GM12878 (cell line): Measurements from ENCODE around the gene GGT6. TPM values are rescaled to one million over a fixed set of nuclear protein-coding genes. Genes with fewer than 3 reads are reported as not detected.

Experiments used
- ATAC-seq: fragments of 200-7000 bp; cut with Tn5 transposase; 3 replicates; pipeline ENCODE4 v1.9.1; 2020; ENCODE audit warnings: mild to moderate bottlenecking, moderate library complexity
- BruUV-seq: library from RNA; stranded (reverse); fragments of 400-500 nt; replicated peaks from 2 replicates; lab custom pipeline; 2021; lab: Mats Ljungman, UMichigan
- CTCF ChIA-PET: fragments of 300-600 bp; sonication (Branson Sonifier 250); formaldehyde crosslinking; extraction: SDS; loops from one replicate; lab custom pipeline; 2021; ENCODE audit warnings: inconsistent platforms; lab: Yijun Ruan, JAX
- POLR2A ChIA-PET: fragments of 350-600 bp; formaldehyde crosslinking; extraction: SDS; loops from one replicate; lab custom pipeline; 2021; ENCODE audit warnings: inconsistent platforms; lab: Charles Lee
- RAD21 ChIA-PET: fragments of 300-600 bp; sonication (Branson Sonifier 250); formaldehyde crosslinking; loops from one replicate; lab custom pipeline; 2023; ENCODE audit warnings: antibody characterized with exemption; ENCODE audit not compliant: unreplicated experiment; lab: Charles Lee
- SMC1A ChIA-PET: fragments of 300-600 bp; sonication (Branson Sonifier 250); formaldehyde crosslinking; loops from one replicate; lab custom pipeline; 2023; ENCODE audit not compliant: unreplicated experiment, uncharacterized antibody; lab: Charles Lee
- DNase-seq: peaks from one replicate; pipeline ENCODE4 v3.0.0-alpha.2; 2011; ENCODE audit warnings: low read depth, low spot score
- FAIRE-seq: peaks from 3 replicates; lab custom pipeline; 2011; peaks lifted over from hg19 to GRCh38; lab: Jason Lieb, UNC
- H2AFZ ChIP-seq: 2 replicates; pipeline ENCODE4 v1.6.0; 2011; ENCODE audit warnings: low read depth, low read length, control low read depth; ENCODE audit not compliant: control insufficient read depth
- H3K27ac ChIP-seq: 2 replicates; pipeline ENCODE4 v1.5.1; 2011; ENCODE audit warnings: control low read depth; ENCODE audit not compliant: control insufficient read depth, insufficient read depth
- H3K27me3 ChIP-seq, 2 experiments: replicated peaks in 1 of 2; 2 replicates each; pipeline versions ENCODE4 v1.6.0 to v1.6.1; 2011; ENCODE audit warnings: low read length in 1 of 2; ENCODE audit not compliant: control insufficient read depth in 2 of 2, insufficient read depth in 2 of 2
- H3K36me3 ChIP-seq, 2 experiments: 2 replicates each; pipeline ENCODE4 v1.5.1; 2011; ENCODE audit warnings: low read length in 1 of 2; ENCODE audit not compliant: control insufficient read depth in 2 of 2, insufficient read depth in 2 of 2
- H3K4me1 ChIP-seq: 2 replicates; pipeline ENCODE4 v1.6.1; 2011; ENCODE audit warnings: mild to moderate bottlenecking, low read length, moderate library complexity, mixed read lengths; ENCODE audit not compliant: control insufficient read depth, insufficient read depth
- H3K4me2 ChIP-seq: 2 replicates; pipeline ENCODE4 v1.6.0; 2011; ENCODE audit warnings: control low read depth; ENCODE audit not compliant: control insufficient read depth, insufficient read depth
- H3K4me3 ChIP-seq: fragments of 200-600 bp; sonication (generic); 2 replicates; pipeline ENCODE4 v1.5.1; 2016
- H3K79me2 ChIP-seq: 2 replicates; pipeline ENCODE4 v1.6.0; 2011; ENCODE audit warnings: low read length; ENCODE audit not compliant: control insufficient read depth, insufficient read depth
- H3K9ac ChIP-seq: 2 replicates; pipeline ENCODE4 v1.8.0; 2011; ENCODE audit warnings: low read length, control low read depth, mixed read lengths; ENCODE audit not compliant: control insufficient read depth, insufficient read depth
- H3K9me3 ChIP-seq: replicated peaks from 3 replicates; pipeline ENCODE4 v1.5.1; 2011; ENCODE audit warnings: mild to moderate bottlenecking, low read length; ENCODE audit not compliant: control insufficient read depth, insufficient read depth
- H4K20me1 ChIP-seq: 2 replicates; pipeline ENCODE4 v1.6.0; 2011; ENCODE audit not compliant: control insufficient read depth, insufficient read depth
- BCLAF1 ChIP-seq: fragments of 450-650 bp; IDR thresholded peaks from 2 replicates; pipeline ENCODE4 v1.6.1; 2017; ENCODE audit warnings: antibody characterized with exemption, mild to moderate bottlenecking, moderate library complexity
- CREB1 ChIP-seq: IDR thresholded peaks from 2 replicates; pipeline ENCODE4 v1.6.1; 2012; ENCODE audit warnings: low read depth, mild to moderate bottlenecking, inconsistent platforms
- CTCF ChIP-seq, 3 experiments: IDR thresholded peaks in 2 of 3; conservative IDR thresholded peaks in 1 of 3; 2 replicates each; pipeline ENCODE4 v1.5.1; 2011; ENCODE audit warnings: low read depth in 3 of 3, low read length in 3 of 3, mild to moderate bottlenecking in 3 of 3, control low read depth in 2 of 3, moderate library complexity in 2 of 3, inconsistent platforms in 1 of 3, mixed read lengths in 1 of 3; ENCODE audit not compliant: control insufficient read depth in 2 of 3, insufficient read depth in 1 of 3; ENCODE audit errors: extremely low read depth in 1 of 3
- MEF2A ChIP-seq: IDR thresholded peaks from 2 replicates; pipeline ENCODE4 v1.6.1; 2011; ENCODE audit warnings: low read depth, mild to moderate bottlenecking, low read length, moderate library complexity; ENCODE audit not compliant: insufficient read depth
- TARDBP ChIP-seq: IDR thresholded peaks from 2 replicates; pipeline ENCODE4 v1.6.1; 2016; ENCODE audit warnings: borderline replicate concordance
- YBX1 ChIP-seq: fragments of 450-650 bp; IDR thresholded peaks from 2 replicates; pipeline ENCODE4 v1.6.1; 2016; ENCODE audit warnings: antibody characterized with exemption
- WGBS: methylation state at CpG from one replicate; pipeline ENCODE4 v1.1.6; 2016; ENCODE audit warnings: low lambda C conversion rate; ENCODE audit not compliant: insufficient replicate concordance, insufficient coverage; ENCODE audit errors: missing lambda C conversion rate; 5-methylcytosine and 5-hydroxymethylcytosine counted together
- in situ Hi-C: fragments of 300-500 bp; cut with MboI; formaldehyde crosslinking; loops from 9 replicates; pipeline ENCODE4 v1.14.3; 2018; ENCODE audit warnings: mixed read lengths
- intact Hi-C: fragments of 100-400 bp; cut with micrococcal nuclease; formaldehyde crosslinking; loops from one replicate; pipeline ENCODE4 v1.14.2; 2022; ENCODE audit not compliant: unreplicated experiment
- polyA plus RNA-seq, 11 experiments: library from polyadenylated mRNA; depleted of rRNA in 4 of 11; unstranded in 6 of 11; stranded (reverse) in 5 of 11; fragments of >200 nt; fragmentation: Nextera tagmentation in 4 of 11; fragmentation: Illumina TruSeq in 1 of 11; extraction: Ambion mirVana in 4 of 11; extraction: Trizol in 1 of 11; gene quantifications; 1 replicate in 1 of 11; 2 replicates in 10 of 11; pipeline versions ENCODE4 v1.2.1 to v1.2.3, GENCODE V29; 2011 to 2016; ENCODE audit warnings: inconsistent platforms in 2 of 11, missing spikeins in 2 of 11, low read depth in 1 of 11
- total RNA-seq, 4 experiments: library from RNA; depleted of rRNA in 3 of 4; stranded (reverse); fragments of >200 nt in 3 of 4; fragmentation: Illumina TruSeq in 1 of 4; extraction: Trizol in 1 of 4; gene quantifications; 2 replicates each; pipeline versions ENCODE4 v1.2.1 to v1.2.3, GENCODE V29; 2013 to 2021

GGT6 gene
- total and polyA plus RNA-seq, 10 of the 15 experiments (the other 5 are each of a cell fraction or from before 2014, with no cell fraction given) = 0.01 to 0.26 (median 0.13) TPM; not detected in 5

- ChIA-PET RAD21 (no interaction called here), CTCF (no interaction called here), POLR2A (no interaction called here), SMC1A (no interaction called here)
- H3K79me2 ChIP-seq = no peaks in the 10 kb centered on the region
- H3K4me1 ChIP-seq = no peaks in the 10 kb centered on the region
- WGBS = 54% methylated on average over 12 of the region's 12 CpGs
- no peak overlapping the region for H3K4me3 ChIP-seq
- in situ Hi-C loops (no loop called here), intact Hi-C loops (no loop called here)
- no peaks in the 10 kb centered on the region; the same call in 2 of the 3 replicates for H3K9me3 ChIP-seq
- TF ChIP-seq BCLAF1 (no peak), MEF2A (no peak), CREB1 (no peak), CTCF (IDR thresholded peaks at IDR 0.05 in 2 of 3, conservative IDR thresholded peaks at IDR 0.05 in 1 of 3; ENCODE audit: control insufficient read depth in 2 of 3, extremely low read depth in 1 of 3, insufficient read depth in 1 of 3, low read depth in 3 of 3, low read length in 3 of 3) (peak in 1 of 3 experiments; percentile 7; a peak in 1 of 6 replicates), TARDBP (no peak), YBX1 (no peak)
- no TSS peak for BruUV-seq
- no peak overlapping the region for H2AFZ ChIP-seq
- H3K27ac ChIP-seq = no peak overlapping the region
- no peak for DNase-seq
- 0 out of 2 replicates have a peak overlapping the region, but pooled peaks have one; percentile 17 for H3K4me2 ChIP-seq
- ATAC-seq = peak; percentile 52; the same call in 2 of the 3 replicates
- FAIRE-seq = no peak
- H4K20me1 ChIP-seq = no peaks in the 10 kb centered on the region; the same call in none of the 2 replicates
- no peak overlapping the region for H3K9ac ChIP-seq
- H3K36me3 ChIP-seq = no peaks in the 10 kb centered on the region
- H3K27me3 ChIP-seq = peaks cover 8% of the 10 kb centered on the region in 2 experiments
Measured at GRCh38 chr17:4583782-4584100, 23.4 kb upstream of the GGT6 start.
